ENCODE results near the gene XPNPEP1.

XPNPEP1 gene

DNA sequence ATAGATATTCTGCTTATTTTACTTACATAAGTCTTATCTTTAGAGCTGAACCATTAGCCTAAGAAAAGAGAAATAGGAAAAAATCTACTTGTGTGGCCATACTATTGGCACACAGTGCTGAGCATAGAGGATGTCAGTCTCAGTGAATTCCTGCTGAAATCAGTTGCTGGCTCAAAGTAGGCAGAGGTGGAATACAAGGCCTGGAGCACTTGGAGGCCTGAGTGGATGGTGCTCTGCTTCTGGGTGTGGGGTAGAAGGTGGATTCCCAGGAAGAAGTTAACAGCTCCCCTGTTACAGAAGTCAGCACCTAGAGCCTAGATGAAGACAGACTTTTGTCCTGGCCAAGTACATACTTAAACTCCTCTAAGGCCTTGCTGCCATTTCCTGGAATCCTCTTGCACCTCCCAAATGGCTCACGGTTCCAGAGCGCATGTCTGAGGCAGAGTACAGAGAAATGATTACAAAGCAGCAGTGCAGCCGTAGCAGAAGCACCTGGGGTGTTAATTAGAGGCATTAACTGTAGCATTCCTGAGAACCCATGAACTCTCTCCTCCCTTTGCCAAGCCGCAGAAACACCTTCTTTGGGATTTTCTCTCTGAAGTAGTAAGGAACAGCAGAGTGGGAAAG, 18.0 kb upstream of the XPNPEP1 start:
- Histone ChIP-seq H3K27me3 (ENCODE audit: control insufficient read depth, insufficient read depth, low read length) (no peaks in the 10 kb centered on the region), H3K4me1 (ENCODE audit: control insufficient read depth, insufficient read depth, low read length) (no peaks in the 10 kb centered on the region), H3K27ac (ENCODE audit: low read depth, low read length) (no peak overlapping the region), H3K4me3 (ENCODE audit: low read length) (no peak overlapping the region), H3K36me3 (ENCODE audit: control insufficient read depth, insufficient read depth, low read length) (no peaks in the 10 kb centered on the region), H3K9ac (ENCODE audit: low read length) (no peak overlapping the region)

DNA sequence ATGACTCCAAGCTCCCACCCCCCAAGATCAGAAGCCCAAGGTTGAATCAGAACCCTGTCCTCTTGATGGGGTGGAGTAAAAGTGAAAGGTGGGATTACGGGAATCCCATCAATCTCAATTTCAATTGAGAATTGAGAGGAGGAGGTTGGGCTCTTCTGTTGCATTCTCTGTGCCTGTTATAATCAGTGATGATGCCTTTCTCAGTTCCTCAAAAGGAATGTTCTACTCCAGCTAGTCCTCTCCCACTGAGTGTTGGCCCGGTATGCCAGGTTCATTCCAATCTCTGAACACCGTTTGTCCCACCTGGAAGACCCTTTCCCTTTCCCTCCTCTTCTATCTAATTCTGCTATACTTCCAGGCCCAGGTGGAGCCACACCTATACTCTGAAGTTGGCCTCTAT, 17.2 kb upstream of the XPNPEP1 start:
- Histone ChIP-seq H3K27me3 (ENCODE audit: control insufficient read depth, insufficient read depth, low read length) (no peaks in the 10 kb centered on the region), H3K4me1 (ENCODE audit: control insufficient read depth, insufficient read depth, low read length) (no peaks in the 10 kb centered on the region), H3K9ac (ENCODE audit: low read length) (no peak overlapping the region), H3K36me3 (ENCODE audit: control insufficient read depth, insufficient read depth, low read length) (no peaks in the 10 kb centered on the region), H3K4me3 (ENCODE audit: low read length) (no peak overlapping the region), H3K27ac (ENCODE audit: low read depth, low read length) (no peak overlapping the region)

GRCh38 chr10:109940117-109940516, 16.8 kb upstream of the XPNPEP1 start:
- no peak overlapping the region for H3K9ac ChIP-seq (ENCODE audit: low read length)
- no peak overlapping the region for H3K4me3 ChIP-seq (ENCODE audit: low read length)
- no peaks in the 10 kb centered on the region for H3K36me3 ChIP-seq (ENCODE audit: control insufficient read depth, insufficient read depth, low read length)
- no peak overlapping the region for H3K27ac ChIP-seq (ENCODE audit: low read depth, low read length)
- no peaks in the 10 kb centered on the region for H3K27me3 ChIP-seq (ENCODE audit: control insufficient read depth, insufficient read depth, low read length)
- no peaks in the 10 kb centered on the region for H3K4me1 ChIP-seq (ENCODE audit: control insufficient read depth, insufficient read depth, low read length)

GRCh38 chr10:109939315-109939961, 16.1 kb upstream of the XPNPEP1 start:
- H3K4me1 ChIP-seq (ENCODE audit: control insufficient read depth, insufficient read depth, low read length) = no peaks in the 10 kb centered on the region

GRCh38 chr10:109937460-109938065, 14.3 kb upstream of the XPNPEP1 start:
- Histone ChIP-seq H3K36me3 (ENCODE audit: control insufficient read depth, insufficient read depth, low read length) (no peaks in the 10 kb centered on the region), H3K9ac (ENCODE audit: low read length) (no peak overlapping the region), H3K4me3 (ENCODE audit: low read length) (no peak overlapping the region), H3K4me1 (ENCODE audit: control insufficient read depth, insufficient read depth, low read length) (no peaks in the 10 kb centered on the region), H3K27me3 (ENCODE audit: control insufficient read depth, insufficient read depth, low read length) (no peaks in the 10 kb centered on the region), H3K27ac (ENCODE audit: low read depth, low read length) (no peak overlapping the region)

More at GRCh38 chr10:109939315-109939961, 16.1 kb upstream of the XPNPEP1 start:
- no peaks in the 10 kb centered on the region for H3K36me3 ChIP-seq (ENCODE audit: control insufficient read depth, insufficient read depth, low read length)
- H3K27ac ChIP-seq (ENCODE audit: low read depth, low read length) = no peak overlapping the region
- H3K4me3 ChIP-seq (ENCODE audit: low read length) = no peak overlapping the region
- H3K9ac ChIP-seq (ENCODE audit: low read length) = no peak overlapping the region
- no peaks in the 10 kb centered on the region for H3K27me3 ChIP-seq (ENCODE audit: control insufficient read depth, insufficient read depth, low read length)

- Histone ChIP-seq H3K4me1 (ENCODE audit: control insufficient read depth, insufficient read depth, low read length) (no peaks in the 10 kb centered on the region), H3K36me3 (ENCODE audit: control insufficient read depth, insufficient read depth, low read length) (no peaks in the 10 kb centered on the region), H3K4me3 (ENCODE audit: low read length) (no peak overlapping the region), H3K27ac (ENCODE audit: low read depth, low read length) (peak overlapping the region; percentile 21), H3K27me3 (ENCODE audit: control insufficient read depth, insufficient read depth, low read length) (no peaks in the 10 kb centered on the region), H3K9ac (ENCODE audit: low read length) (no peak overlapping the region)
Observed at GRCh38 chr10:109934958-109935793, 11.9 kb upstream of the XPNPEP1 start.

GRCh38 chr10:109933984-109934565, 10.8 kb upstream of the XPNPEP1 start:
- Histone ChIP-seq H3K36me3 (ENCODE audit: control insufficient read depth, insufficient read depth, low read length) (no peaks in the 10 kb centered on the region), H3K9ac (ENCODE audit: low read length) (no peak overlapping the region), H3K4me1 (ENCODE audit: control insufficient read depth, insufficient read depth, low read length) (no peaks in the 10 kb centered on the region), H3K27me3 (ENCODE audit: control insufficient read depth, insufficient read depth, low read length) (no peaks in the 10 kb centered on the region), H3K4me3 (ENCODE audit: low read length) (no peak overlapping the region), H3K27ac (ENCODE audit: low read depth, low read length) (no peak overlapping the region)

DNA sequence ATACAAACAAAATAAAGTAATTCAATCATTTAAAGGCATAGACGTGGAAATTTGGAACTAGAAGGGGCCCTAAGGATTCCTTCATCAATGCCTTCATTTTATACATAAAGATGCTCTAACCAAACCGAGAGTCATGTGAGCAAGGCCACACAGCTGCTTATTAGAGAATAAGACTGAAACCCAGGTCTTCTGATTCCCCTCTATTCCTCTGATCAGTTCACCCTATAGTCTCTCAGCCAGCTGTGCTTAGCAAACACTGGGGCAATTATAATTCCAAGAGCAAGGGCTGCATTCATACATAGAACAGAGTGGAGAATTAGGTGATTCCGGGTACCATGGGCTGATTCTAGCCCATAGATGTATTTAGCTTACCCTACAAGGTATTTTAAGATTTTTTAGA, 9.7 kb upstream of the XPNPEP1 start:
- Histone ChIP-seq H3K9ac (ENCODE audit: low read length) (no peak overlapping the region), H3K27me3 (ENCODE audit: control insufficient read depth, insufficient read depth, low read length) (no peaks in the 10 kb centered on the region), H3K27ac (ENCODE audit: low read depth, low read length) (no peak overlapping the region), H3K36me3 (ENCODE audit: control insufficient read depth, insufficient read depth, low read length) (no peaks in the 10 kb centered on the region), H3K4me1 (ENCODE audit: control insufficient read depth, insufficient read depth, low read length) (no peaks in the 10 kb centered on the region), H3K4me3 (ENCODE audit: low read length) (no peak overlapping the region)

GRCh38 chr10:109932391-109932790, 9.1 kb upstream of the XPNPEP1 start:
- H3K27me3 ChIP-seq (ENCODE audit: control insufficient read depth, insufficient read depth, low read length) = no peaks in the 10 kb centered on the region
- H3K4me1 ChIP-seq (ENCODE audit: control insufficient read depth, insufficient read depth, low read length) = no peaks in the 10 kb centered on the region
- H3K9ac ChIP-seq (ENCODE audit: low read length) = no peak overlapping the region
- H3K36me3 ChIP-seq (ENCODE audit: control insufficient read depth, insufficient read depth, low read length) = no peaks in the 10 kb centered on the region
- H3K27ac ChIP-seq (ENCODE audit: low read depth, low read length) = no peak overlapping the region
- no peak overlapping the region for H3K4me3 ChIP-seq (ENCODE audit: low read length)

DNA sequence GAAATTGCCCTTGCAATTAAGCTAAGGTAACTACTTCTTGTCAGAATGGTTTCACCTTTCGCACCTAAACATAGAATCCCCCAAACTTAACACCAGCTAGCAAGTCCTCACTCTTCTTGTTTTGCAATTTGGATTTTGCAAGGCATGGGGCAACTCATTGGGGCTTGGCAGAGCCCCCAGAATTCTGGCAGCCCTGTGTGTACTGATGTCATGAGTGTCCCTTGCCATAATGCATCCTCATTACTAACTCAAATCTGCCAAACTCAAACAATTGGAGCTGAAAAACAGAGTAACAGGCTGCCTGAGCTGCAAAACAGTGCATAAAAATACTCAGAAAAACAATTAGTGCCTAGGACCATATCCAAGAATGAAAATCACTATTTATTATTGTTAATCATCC, 7.9 kb upstream of the XPNPEP1 start:
- H3K36me3 ChIP-seq (ENCODE audit: control insufficient read depth, insufficient read depth, low read length) = no peaks in the 10 kb centered on the region
- H3K4me3 ChIP-seq (ENCODE audit: low read length) = no peak overlapping the region
- H3K9ac ChIP-seq (ENCODE audit: low read length) = no peak overlapping the region
- H3K4me1 ChIP-seq (ENCODE audit: control insufficient read depth, insufficient read depth, low read length) = no peaks in the 10 kb centered on the region
- no peaks in the 10 kb centered on the region for H3K27me3 ChIP-seq (ENCODE audit: control insufficient read depth, insufficient read depth, low read length)
- no peak overlapping the region for H3K27ac ChIP-seq (ENCODE audit: low read depth, low read length)

DNA sequence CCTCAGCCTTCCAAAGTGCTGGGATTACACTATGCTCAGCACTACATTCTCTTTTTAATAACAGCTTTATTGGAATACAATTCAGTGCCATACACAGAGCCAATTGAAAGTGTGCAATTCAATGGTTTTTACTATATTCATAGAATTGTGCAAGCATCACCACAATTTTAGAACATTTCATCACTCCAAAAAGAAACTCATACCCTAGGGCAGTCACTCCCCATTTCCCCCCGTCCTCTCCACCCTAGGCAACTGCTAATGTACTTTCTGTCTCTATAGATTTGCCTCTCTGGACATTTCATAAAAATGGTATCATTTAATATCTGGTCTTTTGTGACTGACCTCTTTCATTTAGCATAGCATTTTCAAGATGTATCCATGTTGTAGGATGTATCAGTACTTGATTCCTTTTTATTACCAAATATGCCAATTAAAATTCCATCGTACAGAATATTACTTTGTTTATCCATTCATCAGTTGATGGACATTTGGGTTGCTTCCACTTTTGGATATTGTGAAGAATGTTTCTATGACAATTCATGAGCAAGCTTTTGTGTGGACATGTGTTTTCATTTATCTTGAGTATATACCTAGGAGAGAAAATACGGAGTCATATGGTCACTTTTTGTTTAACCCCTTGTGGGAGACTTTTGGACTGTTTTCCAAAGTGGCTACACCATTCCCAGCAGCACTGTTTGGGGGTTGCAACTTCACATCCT, 6.3 kb upstream of the XPNPEP1 start:
- H3K27ac ChIP-seq (ENCODE audit: low read depth, low read length) = no peak overlapping the region
- no peak overlapping the region for H3K9ac ChIP-seq (ENCODE audit: low read length)
- H3K36me3 ChIP-seq (ENCODE audit: control insufficient read depth, insufficient read depth, low read length) = no peaks in the 10 kb centered on the region
- no peak overlapping the region for H3K4me3 ChIP-seq (ENCODE audit: low read length)
- H3K4me1 ChIP-seq (ENCODE audit: control insufficient read depth, insufficient read depth, low read length) = no peaks in the 10 kb centered on the region
- H3K27me3 ChIP-seq (ENCODE audit: control insufficient read depth, insufficient read depth, low read length) = no peaks in the 10 kb centered on the region

Data from rectal smooth muscle tissue (tissue), 1 donor.